Cardiac muscle cell (in vitro differentiated cells and primary cell): Measurements from ENCODE around the gene LRRC14B. TPM values are rescaled to one million over a fixed set of nuclear protein-coding genes. Genes with fewer than 3 reads are reported as not detected.
A peak's percentile ranks its signal among the peaks of the same experiment; 100 is the strongest.

Experiments used
- DNase-seq, 2 donors: peaks; one replicate each; pipeline versions ENCODE4 v3.0.0 to v3.0.0-alpha.2; 2010 to 2017; ENCODE audit warnings: low read depth in 1 of 2, low spot score in 1 of 2
- H3K27ac ChIP-seq: fragments of 200-600 bp; sonication (generic); 2 replicates; pipeline ENCODE4 v1.5.1; 2016
- H3K27me3 ChIP-seq: fragments of 200-600 bp; sonication (generic); 2 replicates; pipeline ENCODE4 v1.6.0; 2016; ENCODE audit warnings: control low read depth
- H3K36me3 ChIP-seq: fragments of 200-600 bp; sonication (generic); 2 replicates; pipeline ENCODE4 v1.5.1; 2016; ENCODE audit warnings: control low read depth
- H3K4me1 ChIP-seq: fragments of 200-600 bp; sonication (generic); 2 replicates; pipeline ENCODE4 v1.8.1; 2017; ENCODE audit warnings: low read depth, mild to moderate bottlenecking, mixed run types
- H3K4me3 ChIP-seq: fragments of 200-600 bp; sonication (generic); 2 replicates; pipeline ENCODE4 v1.5.1; 2016; ENCODE audit warnings: mild to moderate bottlenecking
- H3K9me3 ChIP-seq: fragments of 200-600 bp; sonication (generic); 2 replicates; pipeline ENCODE4 v1.5.1; 2017; ENCODE audit warnings: low read depth, mild to moderate bottlenecking, control low read depth
- polyA plus RNA-seq: library from polyadenylated mRNA; unstranded; fragments of >200 nt; fragmentation: Nextera tagmentation; extraction: Ambion mirVana; gene quantifications from 2 replicates; pipeline ENCODE4 v1.2.1, GENCODE V29; 2016
- total RNA-seq: library from RNA; depleted of rRNA; stranded (reverse); fragments of >200 nt; gene quantifications from 2 replicates; pipeline ENCODE4 v1.2.3, GENCODE V29; 2016
- TF ChIP-seq, protein P1 (sequence below): IDR thresholded peaks from 2 replicates; pipeline ENCODE4 v1.5.1; 2012; ENCODE audit warnings: low read depth, mild to moderate bottlenecking, low read length

LRRC14B gene
- total and polyA plus RNA-seq, 2 experiments from 2014 or later = 2.7 to 3.6 TPM

DNA sequence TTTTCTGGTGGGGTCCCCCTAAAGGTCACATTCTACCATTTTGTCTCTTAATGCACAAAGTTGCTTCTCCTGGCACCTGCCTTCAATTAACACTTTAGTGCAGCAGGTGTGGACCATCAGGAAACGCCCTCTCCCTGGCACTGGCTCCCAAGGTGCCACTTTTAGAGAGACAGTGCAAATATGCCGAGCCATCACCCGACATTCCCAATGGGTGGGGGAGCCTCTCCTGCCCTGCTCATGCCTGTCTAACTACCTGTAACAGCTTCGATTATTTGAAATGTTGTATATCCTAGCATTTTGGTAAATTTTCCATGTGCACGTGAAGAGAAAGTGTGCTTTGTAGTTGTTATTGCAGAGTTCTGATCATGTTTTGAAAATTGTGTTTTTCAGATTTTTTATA, 13.2 kb upstream of the LRRC14B start:
- Histone ChIP-seq H3K36me3 (no peaks in the 10 kb centered on the region), H3K9me3 (no peaks in the 10 kb centered on the region), H3K4me1 (peaks cover 8% of the 10 kb centered on the region), H3K4me3 (no peak overlapping the region), H3K27ac (no peak overlapping the region), H3K27me3 (no peaks in the 10 kb centered on the region)
- DNase-seq = no peak
- TF ChIP-seq, protein P1, sequence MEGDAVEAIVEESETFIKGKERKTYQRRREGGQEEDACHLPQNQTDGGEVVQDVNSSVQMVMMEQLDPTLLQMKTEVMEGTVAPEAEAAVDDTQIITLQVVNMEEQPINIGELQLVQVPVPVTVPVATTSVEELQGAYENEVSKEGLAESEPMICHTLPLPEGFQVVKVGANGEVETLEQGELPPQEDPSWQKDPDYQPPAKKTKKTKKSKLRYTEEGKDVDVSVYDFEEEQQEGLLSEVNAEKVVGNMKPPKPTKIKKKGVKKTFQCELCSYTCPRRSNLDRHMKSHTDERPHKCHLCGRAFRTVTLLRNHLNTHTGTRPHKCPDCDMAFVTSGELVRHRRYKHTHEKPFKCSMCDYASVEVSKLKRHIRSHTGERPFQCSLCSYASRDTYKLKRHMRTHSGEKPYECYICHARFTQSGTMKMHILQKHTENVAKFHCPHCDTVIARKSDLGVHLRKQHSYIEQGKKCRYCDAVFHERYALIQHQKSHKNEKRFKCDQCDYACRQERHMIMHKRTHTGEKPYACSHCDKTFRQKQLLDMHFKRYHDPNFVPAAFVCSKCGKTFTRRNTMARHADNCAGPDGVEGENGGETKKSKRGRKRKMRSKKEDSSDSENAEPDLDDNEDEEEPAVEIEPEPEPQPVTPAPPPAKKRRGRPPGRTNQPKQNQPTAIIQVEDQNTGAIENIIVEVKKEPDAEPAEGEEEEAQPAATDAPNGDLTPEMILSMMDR = no peak

DNA sequence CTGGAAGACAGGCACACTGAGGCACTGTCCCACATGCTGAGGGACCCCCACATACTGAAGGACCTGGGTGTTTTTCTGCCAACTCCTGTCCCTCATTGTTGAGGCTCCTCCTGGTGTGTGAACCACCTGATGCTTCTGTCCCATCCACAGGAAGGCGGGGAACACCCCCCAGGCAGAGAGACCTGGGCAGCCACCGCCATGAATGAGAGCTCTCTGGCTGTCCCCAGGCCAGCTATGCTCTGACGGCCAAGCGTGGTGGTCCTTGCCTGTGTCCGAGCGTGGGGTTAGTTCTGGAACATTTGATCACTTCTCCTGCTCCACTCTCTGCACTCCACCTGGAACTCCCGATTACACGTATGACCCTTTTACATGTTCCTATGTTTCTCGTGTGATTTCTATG, 11.9 kb upstream of the LRRC14B start:
- peaks cover 8% of the 10 kb centered on the region for H3K4me1 ChIP-seq
- no peak overlapping the region for H3K4me3 ChIP-seq
- H3K36me3 ChIP-seq = no peaks in the 10 kb centered on the region
- H3K9me3 ChIP-seq = no peaks in the 10 kb centered on the region
- no peaks in the 10 kb centered on the region for H3K27me3 ChIP-seq
- TF ChIP-seq, protein P1 = no peak
- no peak overlapping the region for H3K27ac ChIP-seq
- no peak for DNase-seq

DNA sequence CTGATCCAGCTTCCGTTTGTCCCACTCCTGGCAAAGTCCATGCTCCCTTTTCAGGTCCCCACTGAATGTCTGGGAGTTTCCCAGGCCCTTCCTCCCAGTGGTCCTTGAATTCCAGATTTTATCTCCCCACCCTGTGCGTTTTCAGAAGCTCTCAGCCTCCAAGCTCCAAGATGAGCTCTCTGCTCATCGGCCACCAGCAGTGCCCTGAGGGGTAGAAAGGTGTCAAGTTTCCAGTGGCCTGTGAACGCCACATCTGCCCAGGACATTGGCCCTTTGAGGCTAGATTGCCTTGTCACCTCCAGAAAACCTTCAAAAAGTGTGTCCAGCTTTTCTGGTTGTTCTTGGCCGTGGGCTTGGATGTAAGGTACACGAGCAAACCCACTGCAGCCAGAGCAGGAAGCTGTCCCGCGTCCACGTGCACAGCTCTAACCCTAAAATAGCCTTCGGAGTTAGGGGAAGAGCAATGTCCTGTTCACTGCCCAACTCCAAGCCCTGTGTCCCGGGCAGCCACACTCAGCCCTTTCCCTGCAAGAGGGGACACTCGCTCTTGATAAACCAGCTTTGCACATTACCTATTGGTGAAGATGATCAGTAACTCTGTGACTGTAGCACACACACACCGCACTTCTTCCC, 10.9 kb upstream of the LRRC14B start:
- DNase-seq = peak in 1 of 2 donors; percentile 29
- Histone ChIP-seq H3K27ac (no peak overlapping the region), H3K27me3 (no peaks in the 10 kb centered on the region), H3K4me1 (peaks cover 8% of the 10 kb centered on the region), H3K9me3 (no peaks in the 10 kb centered on the region), H3K36me3 (no peaks in the 10 kb centered on the region), H3K4me3 (no peak overlapping the region)
- TF ChIP-seq, protein P1 = no peak

DNA sequence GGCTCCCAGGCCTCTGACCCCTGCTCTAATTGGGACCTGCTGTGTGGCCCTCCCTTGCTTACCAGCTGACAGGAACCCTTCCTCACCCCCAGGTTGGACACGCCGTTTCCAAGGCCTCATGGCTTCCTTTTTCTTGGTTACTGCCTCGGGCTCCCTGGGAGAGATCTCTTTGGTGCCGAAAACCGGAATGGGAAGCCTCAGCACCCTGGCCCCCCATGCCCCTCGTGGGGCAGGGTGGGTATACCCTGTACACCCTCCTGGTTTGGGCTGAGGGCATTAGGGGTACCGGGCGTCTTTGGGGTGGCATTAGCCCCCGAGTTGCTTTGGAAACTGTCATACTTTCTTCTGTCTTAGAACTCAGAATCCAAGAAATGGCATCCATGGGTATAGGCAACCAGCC, 10.1 kb upstream of the LRRC14B start:
- H3K27me3 ChIP-seq = no peaks in the 10 kb centered on the region
- peaks cover 8% of the 10 kb centered on the region for H3K4me1 ChIP-seq
- H3K27ac ChIP-seq = no peak overlapping the region
- TF ChIP-seq, protein P1 = no peak
- no peaks in the 10 kb centered on the region for H3K9me3 ChIP-seq
- H3K36me3 ChIP-seq = no peaks in the 10 kb centered on the region
- DNase-seq = no peak
- H3K4me3 ChIP-seq = no peak overlapping the region

DNA sequence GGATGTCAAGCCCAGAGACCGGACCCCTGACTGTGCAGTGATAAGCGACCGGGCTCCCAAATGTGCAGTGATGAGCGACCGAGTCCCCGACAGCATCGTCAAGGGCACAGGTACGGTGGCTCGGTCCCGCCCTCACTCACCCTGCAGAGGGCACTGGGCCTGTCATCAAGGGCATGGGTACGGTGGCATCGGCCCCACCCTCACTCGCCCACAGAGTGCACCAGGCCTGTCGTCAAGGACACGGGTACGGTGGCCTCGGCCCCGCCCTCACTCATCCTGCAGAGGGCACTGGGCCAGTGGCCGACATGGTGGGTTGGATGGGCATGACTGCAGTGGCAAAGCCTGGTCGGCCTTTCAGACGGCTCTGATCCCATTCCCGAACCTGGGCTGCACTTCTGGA, 9.7 kb upstream of the LRRC14B start:
- Histone ChIP-seq H3K27me3 (no peaks in the 10 kb centered on the region), H3K27ac (no peak overlapping the region), H3K9me3 (no peaks in the 10 kb centered on the region), H3K4me1 (peaks cover 8% of the 10 kb centered on the region), H3K4me3 (no peak overlapping the region), H3K36me3 (no peaks in the 10 kb centered on the region)
- TF ChIP-seq, protein P1 = no peak
- DNase-seq = no peak
